B cell (primary cell): ENCODE measurements around the gene PLPPR3.

Source experiments
- CTCF ChIP-seq: fragments of 200-600 bp; IDR thresholded peaks from one replicate; pipeline ENCODE4 v1.8.0; 2022; ENCODE audit warnings: antibody characterized with exemption, mild to moderate bottlenecking
- EZH2 ChIP-seq: IDR thresholded peaks from 2 replicates; pipeline ENCODE4 v1.6.1; 2012; ENCODE audit warnings: borderline replicate concordance, low read depth, mild to moderate bottlenecking, moderate library complexity, low read length; ENCODE audit not compliant: insufficient read depth, poor library complexity, severe bottlenecking

- TF ChIP-seq CTCF = no peak
- no peak for TF ChIP-seq EZH2
Observed at GRCh38 chr19:772063-772462, 49.7 kb downstream of the PLPPR3 start.
